ENCODE results near the gene CTXND1.

GRCh38 chr15:80285379-80285778, 33.4 kb upstream of the CTXND1 start:
- TF ChIP-seq CTCF (IDR thresholded peaks at IDR 0.05): no peak
- TF ChIP-seq POLR2A (IDR thresholded peaks at IDR 0.05): no peak

Data from uterus (tissue), 2 donors.